ENCODE measurements around the gene ERC2. TPM values are rescaled to one million over a fixed set of nuclear protein-coding genes. Genes with fewer than 3 reads are reported as not detected.

Gene ERC2
- total and polyA plus RNA-seq, 2 donors (not counting 1 experiment from before 2014, with no cell fraction given) = 0.14 to 0.17 TPM

GRCh38 chr3:55789516-55789915 lies 678.8 kb downstream of the ERC2 start:
- H3K79me2 ChIP-seq (ENCODE audit: control insufficient read depth, insufficient read depth, low read length) = no peaks in the 10 kb centered on the region

GRCh38 chr3:55782807-55783206 lies 685.5 kb downstream of the ERC2 start:
- Histone ChIP-seq H3K9ac (ENCODE audit: insufficient read depth, low read length) (no peak overlapping the region), H3K36me3 (ENCODE audit: control insufficient read depth, insufficient read depth, low read length) (no peaks in the 10 kb centered on the region), H3K79me2 (ENCODE audit: control insufficient read depth, insufficient read depth, low read length) (no peaks in the 10 kb centered on the region), H3K4me1 (ENCODE audit: control insufficient read depth, extremely low read depth, insufficient read depth, low read length) (no peaks in the 10 kb centered on the region), H2AFZ (ENCODE audit: low read length) (no peak overlapping the region), H3K4me2 (ENCODE audit: extremely low read depth, insufficient read depth, low read length) (no peak overlapping the region), H3K27me3 (ENCODE audit: control insufficient read depth, insufficient read depth, low read length) (no peaks in the 10 kb centered on the region), H4K20me1 (ENCODE audit: control insufficient read depth, extremely low read depth, insufficient read depth, low read length) (no peaks in the 10 kb centered on the region), H3K27ac (ENCODE audit: insufficient read depth, low read length) (no peak overlapping the region), H3K4me3 (replicated peaks in 1 of 4; ENCODE audit: control extremely low read depth in 1 of 4, insufficient read depth in 1 of 4, low read depth in 3 of 4, low read length in 4 of 4) (no peak overlapping the region), H3K9me3 (ENCODE audit: control insufficient read depth, insufficient read depth, low read depth, low read length) (no peaks in the 10 kb centered on the region)
- no peak for DNase-seq (ENCODE audit: low read depth in 2 of 2)
- TF ChIP-seq EZH2 (IDR thresholded peaks at IDR 0.05; ENCODE audit: low read length, missing control alignments) (no peak), CTCF (conservative IDR thresholded peaks at IDR 0.05 in 1 of 2, IDR thresholded peaks at IDR 0.05 in 1 of 2; ENCODE audit: low read depth in 1 of 2, low read length in 2 of 2) (no peak)

More at GRCh38 chr3:55789516-55789915, 678.8 kb downstream of the ERC2 start:
- Histone ChIP-seq H3K9ac (ENCODE audit: insufficient read depth, low read length) (no peak overlapping the region), H3K4me3 (replicated peaks in 1 of 4; ENCODE audit: control extremely low read depth in 1 of 4, insufficient read depth in 1 of 4, low read depth in 3 of 4, low read length in 4 of 4) (no peak overlapping the region), H3K27ac (ENCODE audit: insufficient read depth, low read length) (no peak overlapping the region), H3K4me2 (ENCODE audit: extremely low read depth, insufficient read depth, low read length) (no peak overlapping the region), H3K4me1 (ENCODE audit: control insufficient read depth, extremely low read depth, insufficient read depth, low read length) (peaks cover 2% of the 10 kb centered on the region), H4K20me1 (ENCODE audit: control insufficient read depth, extremely low read depth, insufficient read depth, low read length) (no peaks in the 10 kb centered on the region), H3K36me3 (ENCODE audit: control insufficient read depth, insufficient read depth, low read length) (no peaks in the 10 kb centered on the region), H3K27me3 (ENCODE audit: control insufficient read depth, insufficient read depth, low read length) (no peaks in the 10 kb centered on the region), H3K9me3 (ENCODE audit: control insufficient read depth, insufficient read depth, low read depth, low read length) (no peaks in the 10 kb centered on the region), H2AFZ (ENCODE audit: low read length) (no peak overlapping the region)
- no peak for DNase-seq (ENCODE audit: low read depth in 2 of 2)
- TF ChIP-seq CTCF (conservative IDR thresholded peaks at IDR 0.05 in 1 of 2, IDR thresholded peaks at IDR 0.05 in 1 of 2; ENCODE audit: low read depth in 1 of 2, low read length in 2 of 2) = no peak
- TF ChIP-seq EZH2 (IDR thresholded peaks at IDR 0.05; ENCODE audit: low read length, missing control alignments) = no peak

- no peaks in the 10 kb centered on the region for H3K4me1 ChIP-seq (ENCODE audit: control insufficient read depth, extremely low read depth, insufficient read depth, low read length)
- no peaks in the 10 kb centered on the region for H3K9me3 ChIP-seq (ENCODE audit: control insufficient read depth, insufficient read depth, low read depth, low read length)
- no peak overlapping the region for H3K4me2 ChIP-seq (ENCODE audit: extremely low read depth, insufficient read depth, low read length)
- no peaks in the 10 kb centered on the region for H3K36me3 ChIP-seq (ENCODE audit: control insufficient read depth, insufficient read depth, low read length)
- no peak overlapping the region for H3K4me3 ChIP-seq (replicated peaks in 1 of 4; ENCODE audit: control extremely low read depth in 1 of 4, insufficient read depth in 1 of 4, low read depth in 3 of 4, low read length in 4 of 4)
- H2AFZ ChIP-seq (ENCODE audit: low read length) = no peak overlapping the region
- no peak overlapping the region for H3K27ac ChIP-seq (ENCODE audit: insufficient read depth, low read length)
- no peaks in the 10 kb centered on the region for H3K27me3 ChIP-seq (ENCODE audit: control insufficient read depth, insufficient read depth, low read length)
- no peaks in the 10 kb centered on the region for H4K20me1 ChIP-seq (ENCODE audit: control insufficient read depth, extremely low read depth, insufficient read depth, low read length)
- no peak for DNase-seq (ENCODE audit: low read depth in 2 of 2)
- H3K9ac ChIP-seq (ENCODE audit: insufficient read depth, low read length) = no peak overlapping the region
- TF ChIP-seq CTCF (conservative IDR thresholded peaks at IDR 0.05 in 1 of 2, IDR thresholded peaks at IDR 0.05 in 1 of 2; ENCODE audit: low read depth in 1 of 2, low read length in 2 of 2) = no peak
- TF ChIP-seq EZH2 (IDR thresholded peaks at IDR 0.05; ENCODE audit: low read length, missing control alignments) = no peak
- H3K79me2 ChIP-seq (ENCODE audit: control insufficient read depth, insufficient read depth, low read length) = no peaks in the 10 kb centered on the region
These were observed 685.9 kb downstream of the ERC2 start for GRCh38 chr3:55782351-55782750.

All from fibroblast of lung (primary cell).